Endothelial cell (in vitro differentiated cells): ENCODE results near the gene HNRNPU. TPM values are rescaled to one million over a fixed set of nuclear protein-coding genes. Genes with fewer than 3 reads are reported as not detected.

Experiments
- DNase-seq: peaks from one replicate; pipeline ENCODE4 v3.0.0; 2021; ENCODE audit warnings: low spot score
- H3K27ac Mint-ChIP-seq: one replicate; pipeline ENCODE4 v1.8.0; 2021; ENCODE audit warnings: mixed read lengths, inconsistent platforms; ENCODE audit not compliant: unreplicated experiment
- H3K27me3 Mint-ChIP-seq: one replicate; pipeline ENCODE4 v1.8.0; 2021; ENCODE audit warnings: mild to moderate bottlenecking, moderate library complexity, mixed read lengths, inconsistent platforms; ENCODE audit not compliant: unreplicated experiment
- H3K36me3 Mint-ChIP-seq: one replicate; pipeline ENCODE4 v1.8.0; 2021; ENCODE audit warnings: mild to moderate bottlenecking, low read depth, mixed read lengths, inconsistent platforms; ENCODE audit not compliant: unreplicated experiment
- H3K4me1 Mint-ChIP-seq: one replicate; pipeline ENCODE4 v1.8.0; 2021; ENCODE audit warnings: mild to moderate bottlenecking, mixed read lengths, inconsistent platforms; ENCODE audit not compliant: unreplicated experiment
- H3K4me3 Mint-ChIP-seq: one replicate; pipeline ENCODE4 v1.8.0; 2021; ENCODE audit warnings: mild to moderate bottlenecking, mixed read lengths, inconsistent platforms; ENCODE audit not compliant: unreplicated experiment
- H3K9me3 Mint-ChIP-seq: one replicate; pipeline ENCODE4 v1.8.0; 2021; ENCODE audit warnings: mixed read lengths, inconsistent platforms; ENCODE audit not compliant: unreplicated experiment
- CTCF ChIP-seq: fragments of 200-600 bp; sonication (generic); IDR thresholded peaks from one replicate; pipeline ENCODE4 v1.5.0; 2021; ENCODE audit warnings: antibody characterized with exemption; ENCODE audit not compliant: unreplicated experiment
- total RNA-seq: library from RNA; stranded (reverse); fragmentation: NEBNext Ultra II Directional; extraction: Animal tissue kit (Norgen Biotek cat#: 25700); gene quantifications from one replicate; pipeline ENCODE4 v1.2.1, GENCODE V29; 2021; ENCODE audit not compliant: unreplicated experiment

Gene HNRNPU
- total RNA-seq, 1 donor from 2014 or later = 381 TPM

DNA sequence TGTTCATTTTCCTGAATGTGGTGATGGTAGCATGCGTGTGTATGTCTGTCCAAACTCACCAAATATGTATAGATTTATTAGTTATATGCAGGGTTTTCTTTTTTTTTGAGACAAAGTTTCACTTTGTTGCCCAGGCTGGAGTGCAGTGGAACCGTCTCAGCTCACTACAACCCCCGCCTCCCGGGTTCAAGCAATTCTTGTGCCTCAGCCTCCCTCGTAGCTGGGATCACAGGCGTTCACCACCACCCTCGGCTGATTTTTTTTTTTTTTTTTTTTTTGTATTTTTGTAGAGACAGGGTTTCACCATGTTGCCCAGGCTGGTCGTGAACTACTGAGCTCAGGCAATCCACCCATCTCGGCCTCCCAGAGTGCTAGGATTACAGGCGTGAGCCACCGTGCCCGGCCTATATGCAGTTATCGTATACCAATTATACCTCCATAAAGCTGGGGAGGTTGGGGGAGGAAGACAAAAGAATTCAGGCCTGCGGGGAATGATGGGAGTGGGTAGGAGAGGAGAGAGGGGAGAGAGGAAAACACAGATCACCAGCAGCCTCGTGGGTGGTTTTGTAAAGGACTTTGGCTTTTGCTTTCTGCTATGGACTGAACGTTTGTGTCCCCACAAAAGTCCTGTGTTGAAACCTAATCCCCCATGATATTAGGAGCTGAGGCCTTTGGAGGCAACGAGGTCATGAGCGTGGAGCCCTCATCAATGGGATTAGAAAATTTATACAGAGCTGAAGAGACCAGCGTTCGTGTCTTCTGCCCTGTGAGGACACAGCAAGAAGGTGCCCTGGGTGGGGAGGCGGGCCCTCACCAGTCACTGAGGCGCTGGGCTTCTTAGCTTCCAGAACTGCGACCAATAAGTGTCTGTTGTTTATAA is 4.4 kb upstream of the HNRNPU start:
- Mint-ChIP-seq H3K4me3 (no peak overlapping the region), H3K9me3 (no peaks in the 10 kb centered on the region), H3K4me1 (peaks cover 17% of the 10 kb centered on the region), H3K36me3 (peaks cover 8% of the 10 kb centered on the region), H3K27ac (no peak overlapping the region), H3K27me3 (peaks cover 13% of the 10 kb centered on the region)
- no peak for TF ChIP-seq CTCF
- no peak for DNase-seq

DNA sequence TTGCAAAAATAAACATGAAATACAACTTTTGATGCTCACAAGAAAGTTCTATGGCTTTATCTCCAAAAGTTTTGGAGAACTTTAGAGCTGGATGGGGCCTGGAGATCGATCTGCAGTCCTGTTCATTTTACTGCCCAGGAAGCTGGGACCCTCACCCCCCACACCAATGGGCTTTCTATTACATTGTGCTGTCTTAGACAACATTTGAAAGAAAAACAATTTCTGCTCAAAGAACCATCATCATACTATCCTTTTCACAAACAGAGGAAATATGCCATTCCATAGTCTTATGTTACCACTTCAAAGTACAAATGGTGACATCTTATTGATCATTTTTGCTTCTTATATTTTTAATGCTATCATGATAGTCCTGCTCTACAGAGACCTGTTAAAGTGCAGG is 2.0 kb upstream of the HNRNPU start:
- no peak for TF ChIP-seq CTCF
- Mint-ChIP-seq H3K27ac (peak overlapping the region; percentile 74), H3K27me3 (peaks cover 23% of the 10 kb centered on the region), H3K36me3 (peaks cover 19% of the 10 kb centered on the region), H3K4me3 (no peak overlapping the region), H3K9me3 (no peaks in the 10 kb centered on the region), H3K4me1 (peaks cover 29% of the 10 kb centered on the region)
- DNase-seq = no peak

DNA sequence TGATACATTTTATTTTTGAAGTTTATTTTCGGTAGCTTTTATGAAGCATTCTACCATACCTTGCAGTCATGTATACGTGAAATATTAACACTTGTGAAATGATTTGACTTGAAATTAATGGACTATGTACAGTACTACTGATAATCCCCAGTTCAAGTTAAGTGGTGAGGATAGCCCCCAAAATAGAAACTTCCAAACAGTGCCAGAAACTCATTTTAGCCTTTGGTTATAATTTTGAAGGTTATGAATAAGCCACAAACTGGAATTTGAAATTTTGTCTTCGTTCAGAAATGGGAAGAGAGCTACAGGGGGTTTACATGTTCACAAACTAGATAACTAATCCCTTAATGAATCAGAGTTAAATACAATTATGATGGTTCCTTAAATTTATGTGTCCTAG is 1.5 kb upstream of the HNRNPU start:
- DNase-seq = no peak
- TF ChIP-seq CTCF = no peak
- Mint-ChIP-seq H3K27ac (peak overlapping the region; percentile 97), H3K4me3 (no peak overlapping the region), H3K36me3 (peaks cover 24% of the 10 kb centered on the region), H3K27me3 (peaks cover 24% of the 10 kb centered on the region), H3K4me1 (peaks cover 34% of the 10 kb centered on the region), H3K9me3 (no peaks in the 10 kb centered on the region)

DNA sequence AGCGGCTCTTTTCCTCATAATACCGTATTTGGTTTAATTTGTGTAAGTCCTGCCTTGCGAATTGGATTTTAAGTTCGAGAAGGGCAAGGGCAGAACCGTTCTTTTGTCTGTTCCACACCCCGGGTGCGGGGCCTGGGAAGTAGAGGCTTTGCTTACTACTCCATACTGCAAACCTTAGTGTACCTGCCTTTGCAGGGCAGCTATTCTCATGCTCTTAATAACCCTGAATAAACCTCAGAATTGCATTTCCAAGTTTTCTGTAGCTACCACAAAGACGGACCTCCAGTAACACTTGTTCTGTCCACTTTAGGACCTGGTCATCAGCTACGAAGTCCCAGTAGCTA is 657 bp upstream of the HNRNPU start:
- peak; percentile 41 for DNase-seq
- Mint-ChIP-seq H3K27ac (peak overlapping the region; percentile 97), H3K4me1 (peaks cover 41% of the 10 kb centered on the region)

More for the DNA sequence above, 657 bp upstream of the HNRNPU start:
- H3K9me3 Mint-ChIP-seq = no peaks in the 10 kb centered on the region
- H3K27me3 Mint-ChIP-seq = peaks cover 24% of the 10 kb centered on the region
- H3K36me3 Mint-ChIP-seq = peaks cover 29% of the 10 kb centered on the region
- no peak for TF ChIP-seq CTCF
- peak overlapping the region; percentile 93 for H3K4me3 Mint-ChIP-seq
